Neural progenitor cell (in vitro differentiated cells): Measurements from ENCODE around the gene COG2. TPM values are rescaled to one million over a fixed set of nuclear protein-coding genes. Genes with fewer than 3 reads are reported as not detected.

Experiments
- DNase-seq: peaks from one replicate; pipeline ENCODE4 v3.0.0-alpha.2; 2016; ENCODE audit warnings: low spot score
- H2AFZ ChIP-seq: fragments of 200-600 bp; sonication (generic); replicated peaks from 2 replicates; pipeline ENCODE4 v1.6.1; 2016; ENCODE audit warnings: antibody characterized with exemption
- H3F3A ChIP-seq: fragments of 200-600 bp; sonication (generic); 2 replicates; pipeline ENCODE4 v1.6.1; 2016; ENCODE audit warnings: antibody characterized with exemption, low read depth
- H3K27ac ChIP-seq: fragments of 200-600 bp; sonication (generic); 2 replicates; pipeline ENCODE4 v1.5.1; 2016; ENCODE audit warnings: mild to moderate bottlenecking
- H3K27me3 ChIP-seq: fragments of 200-600 bp; sonication (generic); 2 replicates; pipeline ENCODE4 v1.6.1; 2016; ENCODE audit warnings: mild to moderate bottlenecking, moderate library complexity
- H3K36me3 ChIP-seq: fragments of 200-600 bp; sonication (generic); 2 replicates; pipeline ENCODE4 v1.5.1; 2016
- H3K4me1 ChIP-seq: fragments of 200-600 bp; sonication (generic); 2 replicates; pipeline ENCODE4 v1.6.1; 2016; ENCODE audit warnings: mixed run types
- H3K4me2 ChIP-seq: fragments of 200-600 bp; sonication (generic); 2 replicates; pipeline ENCODE4 v1.6.1; 2016
- H3K4me3 ChIP-seq: fragments of 200-600 bp; sonication (generic); 2 replicates; pipeline ENCODE4 v1.5.1; 2016
- H3K79me2 ChIP-seq: fragments of 200-600 bp; sonication (generic); 2 replicates; pipeline ENCODE4 v1.6.1; 2016; ENCODE audit warnings: low read depth
- H3K9ac ChIP-seq: fragments of 200-600 bp; sonication (generic); 2 replicates; pipeline ENCODE4 v1.6.1; 2016
- H3K9me3 ChIP-seq: fragments of 200-600 bp; sonication (generic); 2 replicates; pipeline ENCODE4 v1.5.1; 2016; ENCODE audit warnings: low read depth
- H4K20me1 ChIP-seq: fragments of 200-600 bp; sonication (generic); 2 replicates; pipeline ENCODE4 v1.6.1; 2016; ENCODE audit warnings: low read depth
- H3K27ac Mint-ChIP-seq: 3 replicates; pipeline ENCODE4 v1.8.0; 2021; ENCODE audit warnings: mixed read lengths
- H3K27me3 Mint-ChIP-seq: 2 replicates; pipeline ENCODE4 v1.8.0; 2022; ENCODE audit warnings: low read depth, mild to moderate bottlenecking, inconsistent platforms, moderate library complexity, mixed read lengths; ENCODE audit not compliant: insufficient read depth
- H3K36me3 Mint-ChIP-seq: 3 replicates; pipeline ENCODE4 v1.8.0; 2021; ENCODE audit warnings: mixed read lengths
- H3K4me1 Mint-ChIP-seq: 3 replicates; pipeline ENCODE4 v1.8.0; 2021; ENCODE audit warnings: mixed read lengths
- H3K4me3 Mint-ChIP-seq: 3 replicates; pipeline ENCODE4 v1.8.0; 2021; ENCODE audit warnings: mild to moderate bottlenecking, moderate library complexity, mixed read lengths
- H3K9me3 Mint-ChIP-seq: 3 replicates; pipeline ENCODE4 v1.8.0; 2020; ENCODE audit warnings: mixed read lengths
- EZH2 ChIP-seq: fragments of 200-600 bp; sonication (generic); IDR thresholded peaks from 2 replicates; pipeline ENCODE4 v1.6.1; 2017; ENCODE audit warnings: antibody characterized with exemption, mild to moderate bottlenecking, moderate library complexity
- EZH2phosphoT487 ChIP-seq: fragments of 200-600 bp; sonication (generic); IDR thresholded peaks from 2 replicates; pipeline ENCODE4 v1.6.1; 2017; ENCODE audit warnings: antibody characterized with exemption
- total RNA-seq: library from RNA; depleted of rRNA; stranded (reverse); fragments of >200 nt; gene quantifications from 2 replicates; pipeline ENCODE4 v1.2.3, GENCODE V29; 2015; ENCODE audit warnings: low replicate concordance
- TF ChIP-seq, protein P1 (sequence below): fragments of 200-600 bp; sonication (generic); IDR thresholded peaks from 2 replicates; pipeline ENCODE4 v1.5.1; 2017; ENCODE audit warnings: antibody characterized with exemption, mild to moderate bottlenecking

COG2 gene
- total RNA-seq = 33.5 and 38.9 TPM in 2 replicates

- peak within 1 kb of the TSS; percentile 99 for H3K4me3 Mint-ChIP-seq
- peaks cover 19% of the 10 kb centered on the region for H3K4me1 Mint-ChIP-seq
- no peaks in the 10 kb centered on the region for H3K9me3 Mint-ChIP-seq
- H3K9ac ChIP-seq = peak within 1 kb of the TSS; percentile 65
- no peaks in the 10 kb centered on the region for H3K9me3 ChIP-seq
- peaks cover 4% of the 10 kb centered on the region for H3K27me3 Mint-ChIP-seq
- H2AFZ ChIP-seq = peak within 1 kb of the TSS; percentile 82
- peaks cover 46% of the 10 kb centered on the region for H3K79me2 ChIP-seq
- peaks cover 11% of the 10 kb centered on the region for H3K4me1 ChIP-seq
- peaks cover 34% of the 10 kb centered on the region for H4K20me1 ChIP-seq
- H3K27me3 ChIP-seq = peaks cover 6% of the 10 kb centered on the region
- H3K36me3 ChIP-seq = no peaks in the 10 kb centered on the region
- H3K27ac ChIP-seq = no peak within 1 kb of the TSS
- peak within 1 kb of the TSS; percentile 77 for H3K4me3 ChIP-seq
- no peaks in the 10 kb centered on the region for H3K36me3 Mint-ChIP-seq
- peak; percentile 97 for DNase-seq
- peak within 1 kb of the TSS; percentile 90 for H3K4me2 ChIP-seq
- no peaks in the 10 kb centered on the region for H3F3A ChIP-seq
- TF ChIP-seq, protein P1, sequence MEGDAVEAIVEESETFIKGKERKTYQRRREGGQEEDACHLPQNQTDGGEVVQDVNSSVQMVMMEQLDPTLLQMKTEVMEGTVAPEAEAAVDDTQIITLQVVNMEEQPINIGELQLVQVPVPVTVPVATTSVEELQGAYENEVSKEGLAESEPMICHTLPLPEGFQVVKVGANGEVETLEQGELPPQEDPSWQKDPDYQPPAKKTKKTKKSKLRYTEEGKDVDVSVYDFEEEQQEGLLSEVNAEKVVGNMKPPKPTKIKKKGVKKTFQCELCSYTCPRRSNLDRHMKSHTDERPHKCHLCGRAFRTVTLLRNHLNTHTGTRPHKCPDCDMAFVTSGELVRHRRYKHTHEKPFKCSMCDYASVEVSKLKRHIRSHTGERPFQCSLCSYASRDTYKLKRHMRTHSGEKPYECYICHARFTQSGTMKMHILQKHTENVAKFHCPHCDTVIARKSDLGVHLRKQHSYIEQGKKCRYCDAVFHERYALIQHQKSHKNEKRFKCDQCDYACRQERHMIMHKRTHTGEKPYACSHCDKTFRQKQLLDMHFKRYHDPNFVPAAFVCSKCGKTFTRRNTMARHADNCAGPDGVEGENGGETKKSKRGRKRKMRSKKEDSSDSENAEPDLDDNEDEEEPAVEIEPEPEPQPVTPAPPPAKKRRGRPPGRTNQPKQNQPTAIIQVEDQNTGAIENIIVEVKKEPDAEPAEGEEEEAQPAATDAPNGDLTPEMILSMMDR = peak; percentile 95
- TF ChIP-seq EZH2phosphoT487 (no peak), EZH2 (no peak)
- H3K27ac Mint-ChIP-seq = peak within 1 kb of the TSS; percentile 95
Observed at GRCh38 chr1:230642263-230642959, at the start of gene COG2. Gene COG2 (plus strand): TSS chr1:230642481. CDS start chr1:230642607, 126 bp downstream.

DNA sequence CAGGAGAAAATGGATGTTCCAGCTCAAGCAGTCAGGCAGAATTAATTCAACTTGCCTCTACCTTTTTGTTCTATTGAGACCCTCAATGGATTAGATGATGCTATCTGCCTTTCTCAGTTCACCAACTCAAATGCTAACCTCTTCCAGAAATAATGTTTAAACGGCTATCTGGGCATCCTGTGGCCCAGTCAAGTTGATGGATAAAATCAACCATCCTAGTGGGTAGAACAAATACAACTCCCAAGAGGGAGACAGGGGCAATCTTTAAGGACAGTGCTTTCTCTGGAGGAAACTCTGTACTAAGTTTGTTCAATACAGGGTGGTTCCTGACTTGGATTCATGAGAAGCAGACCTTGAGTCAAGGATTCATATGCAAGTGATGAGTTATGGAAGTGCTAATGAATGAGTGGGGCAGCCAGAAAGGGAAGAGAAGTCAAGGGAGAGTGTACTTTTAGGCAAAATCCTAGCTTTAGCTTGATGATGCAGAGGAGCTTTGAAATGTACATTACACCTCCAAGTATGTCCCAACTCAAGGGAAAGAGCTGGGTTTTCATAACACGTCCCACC, 49.4 kb upstream of the COG2 start:
- Histone ChIP-seq H3K9me3 (no peaks in the 10 kb centered on the region), H3K4me1 (no peaks in the 10 kb centered on the region), H3K4me3 (no peak overlapping the region), H3F3A (no peaks in the 10 kb centered on the region), H3K9ac (no peak overlapping the region), H2AFZ (no peak overlapping the region), H3K4me2 (no peak overlapping the region), H3K79me2 (no peaks in the 10 kb centered on the region), H3K27ac (no peak overlapping the region), H3K36me3 (no peaks in the 10 kb centered on the region), H4K20me1 (no peaks in the 10 kb centered on the region), H3K27me3 (no peaks in the 10 kb centered on the region)
- TF ChIP-seq EZH2phosphoT487 = no peak
- TF ChIP-seq, protein P1 = no peak
- no peak for TF ChIP-seq EZH2
- Mint-ChIP-seq H3K4me3 (no peak overlapping the region), H3K36me3 (no peaks in the 10 kb centered on the region), H3K9me3 (no peaks in the 10 kb centered on the region), H3K27me3 (peaks cover 10% of the 10 kb centered on the region), H3K4me1 (no peaks in the 10 kb centered on the region), H3K27ac (no peak overlapping the region)
- no peak for DNase-seq

- H3K27ac ChIP-seq = no peak overlapping the region
- no peak overlapping the region for H3K4me2 ChIP-seq
- no peaks in the 10 kb centered on the region for H4K20me1 ChIP-seq
- H2AFZ ChIP-seq = no peak overlapping the region
- Mint-ChIP-seq H3K27me3 (peaks cover 5% of the 10 kb centered on the region), H3K9me3 (peaks cover 4% of the 10 kb centered on the region), H3K27ac (no peak overlapping the region), H3K36me3 (no peaks in the 10 kb centered on the region), H3K4me3 (no peak overlapping the region), H3K4me1 (no peaks in the 10 kb centered on the region)
- H3K36me3 ChIP-seq = peaks cover 3% of the 10 kb centered on the region
- H3K4me3 ChIP-seq = no peak overlapping the region
- H3K9ac ChIP-seq = no peak overlapping the region
- TF ChIP-seq, protein P1 = no peak
- TF ChIP-seq EZH2 = no peak
- no peak for TF ChIP-seq EZH2phosphoT487
- H3F3A ChIP-seq = no peaks in the 10 kb centered on the region
- H3K9me3 ChIP-seq = no peaks in the 10 kb centered on the region
- no peak for DNase-seq
- no peaks in the 10 kb centered on the region for H3K4me1 ChIP-seq
- no peaks in the 10 kb centered on the region for H3K27me3 ChIP-seq
- H3K79me2 ChIP-seq = no peaks in the 10 kb centered on the region
Observed at GRCh38 chr1:230594214-230594773, 48.0 kb upstream of the COG2 start.
